Stimulated activated CD4-positive, alpha-beta T cell treated with anti-CD3 and anti-CD28 coated beads, TNF-alpha, amount 100 ng/mL, for 1 hour (primary cell): ENCODE results near the gene ZNF107.
"Not testable (repeated sequence)": the region's sequence is repeated elsewhere in the genome, so short reads cannot be mapped to it uniquely, and the experiment has no call there.

ENCODE experiments used
- DNase-seq, 3 donors: peaks; one replicate each; pipeline ENCODE4 v3.0.0-alpha.2; 2020; ENCODE audit warnings: low read depth in 3 of 3, low spot score in 1 of 3

The ZNF107 gene

GRCh38 chr7:64733550-64734240 lies 67.8 kb downstream of the ZNF107 start:
- DNase-seq = no peak

DNA sequence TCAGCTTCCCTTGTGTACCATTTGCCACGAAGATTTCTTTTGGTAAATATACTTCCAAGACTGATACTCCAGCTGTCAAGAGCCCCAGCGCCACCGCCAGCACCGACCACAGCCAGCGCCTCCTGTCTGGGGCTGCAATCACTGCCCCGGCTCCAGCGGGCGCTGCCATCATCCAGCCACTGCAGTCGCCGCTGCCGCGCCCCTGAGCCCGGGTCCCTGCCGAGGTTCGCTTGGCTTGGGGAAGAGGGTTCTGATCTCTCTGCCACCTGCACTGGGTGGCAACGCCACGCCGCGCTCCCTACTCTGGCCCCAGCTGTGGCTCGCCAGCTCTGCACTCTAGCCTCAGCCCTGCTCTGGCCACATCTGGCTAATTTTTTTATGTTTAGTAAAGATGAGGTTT lies 70.6 kb downstream of the ZNF107 start:
- DNase-seq = no peak

GRCh38 chr7:64738403-64738802 lies 72.5 kb downstream of the ZNF107 start:
- not testable (repeated sequence) for DNase-seq

DNA sequence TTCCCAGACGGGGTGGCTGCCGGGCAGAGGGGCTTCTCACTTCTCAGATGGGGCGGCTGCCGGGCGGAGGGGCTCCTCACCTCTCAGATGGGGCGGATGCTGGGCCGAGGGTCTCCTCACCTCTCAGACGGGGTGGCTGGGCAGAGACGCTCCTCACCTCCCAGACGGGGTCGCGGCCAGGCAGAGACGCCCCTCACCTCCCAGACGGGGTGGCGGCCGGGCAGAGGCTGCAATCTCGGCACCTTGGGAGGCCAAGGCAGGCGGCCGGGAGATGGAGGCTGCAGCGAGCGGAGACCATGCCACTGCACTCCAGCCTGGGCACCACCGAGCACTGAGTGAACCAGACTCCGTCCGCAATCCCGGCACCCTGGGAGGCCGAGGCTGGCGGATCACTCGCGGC lies 73.0 kb downstream of the ZNF107 start:
- not testable (repeated sequence) for DNase-seq

DNA sequence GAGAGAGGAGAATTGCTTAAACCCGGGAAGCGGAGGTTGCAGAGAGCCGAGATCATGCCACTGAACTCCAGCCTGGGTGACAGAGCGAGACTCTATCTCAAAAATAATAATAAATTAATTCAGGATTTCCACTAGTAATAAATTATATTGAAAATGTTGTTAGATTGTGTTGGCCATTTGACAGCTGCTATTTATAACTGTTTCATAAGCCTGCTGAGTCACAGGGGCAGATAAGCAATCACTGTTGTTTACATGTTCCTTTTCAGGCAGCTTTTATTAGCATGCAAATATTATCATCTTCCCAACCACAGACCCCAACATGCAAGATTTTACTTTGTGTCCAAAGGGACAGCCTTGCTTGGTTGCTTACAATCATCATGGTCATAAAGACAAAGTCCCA lies 78.7 kb downstream of the ZNF107 start:
- DNase-seq = no peak

DNA sequence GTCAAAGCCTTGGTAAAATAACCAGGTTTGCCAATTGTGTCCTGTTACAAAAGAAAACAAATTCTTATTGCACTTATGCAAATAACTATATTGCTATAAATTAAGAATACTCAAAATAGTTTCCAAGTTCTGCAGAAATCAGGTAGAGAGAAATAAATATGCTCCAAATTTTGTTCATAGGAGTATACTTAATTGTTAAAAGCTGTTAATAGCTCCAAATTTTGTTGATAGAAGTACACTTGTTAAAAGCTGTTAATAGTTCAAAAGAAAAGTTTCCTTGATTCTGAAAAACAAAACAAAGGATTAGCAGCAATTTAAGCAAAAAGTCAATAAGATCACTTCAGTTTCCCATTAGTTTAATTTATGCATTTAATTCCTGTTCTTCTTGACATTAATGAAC lies 81.9 kb downstream of the ZNF107 start:
- DNase-seq = no peak

DNA sequence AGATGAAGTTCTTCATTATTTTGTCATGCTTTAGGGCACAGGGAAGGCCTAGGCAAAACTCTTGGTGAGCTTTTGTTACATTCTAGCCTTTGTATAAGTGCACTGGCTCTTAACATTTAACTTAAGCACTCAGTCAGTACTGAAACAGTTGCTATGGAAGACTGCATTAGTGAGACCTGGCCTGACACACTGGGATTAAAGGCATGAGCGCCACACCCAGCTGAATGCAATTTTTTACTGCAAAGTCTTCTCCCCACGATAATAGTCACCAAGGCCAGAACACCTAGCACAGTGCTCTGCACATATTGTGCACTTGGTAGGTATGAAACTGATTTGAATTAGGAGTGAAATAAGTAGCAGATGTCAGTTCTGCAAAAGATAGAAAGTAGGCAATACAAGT lies 87.1 kb downstream of the ZNF107 start:
- DNase-seq = no peak

- no peak for DNase-seq
Measured at GRCh38 chr7:64755865-64756264, 89.9 kb downstream of the ZNF107 start.

DNA sequence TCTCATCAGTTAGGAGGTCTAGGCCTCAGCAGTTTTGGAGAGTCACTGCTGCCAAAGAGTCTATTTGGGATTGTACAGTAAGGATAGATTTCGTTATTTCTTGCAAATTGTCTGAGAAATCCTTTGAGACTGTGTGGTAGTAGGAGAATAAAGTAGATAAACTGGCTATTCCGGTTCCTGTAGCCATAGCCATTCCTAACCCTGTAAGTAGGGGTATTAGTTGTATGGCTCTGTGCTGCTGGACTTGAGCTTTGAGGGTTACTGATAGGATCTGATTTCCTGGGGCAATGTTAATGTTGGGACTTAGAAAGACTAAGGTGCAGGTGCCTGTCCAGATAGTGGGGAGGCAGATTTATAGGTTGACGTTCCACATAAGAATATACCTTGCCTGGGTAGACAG lies 92.2 kb downstream of the ZNF107 start:
- no peak for DNase-seq
